Fibroblast of skin of scalp (primary cell): Measurements from ENCODE around the gene SLC9C2.
A peak's percentile ranks its signal among the peaks of the same experiment; 100 is the strongest.
"Not testable (repeated sequence)": the region's sequence is repeated elsewhere in the genome, so short reads cannot be mapped to it uniquely, and the experiment has no call there.

Experiments
- DNase-seq: peaks from one replicate; pipeline ENCODE4 v3.0.0-alpha.2; 2013

Gene SLC9C2

GRCh38 chr1:173484276-173484675 is 118.6 kb downstream of the SLC9C2 start:
- no peak for DNase-seq

GRCh38 chr1:173482683-173483082 is 120.2 kb downstream of the SLC9C2 start:
- DNase-seq = no peak

- no peak for DNase-seq
Observed at GRCh38 chr1:173481195-173481772, 121.6 kb downstream of the SLC9C2 start.

- no peak for DNase-seq
Observed at GRCh38 chr1:173479649-173480048, 123.2 kb downstream of the SLC9C2 start.

GRCh38 chr1:173478094-173478674 is 124.7 kb downstream of the SLC9C2 start:
- DNase-seq = peak; percentile 34

GRCh38 chr1:173477286-173478093 is 125.4 kb downstream of the SLC9C2 start, which contains the start of gene PRDX6:
TSS of gene PRDX6 (plus strand) at chr1:173477335. CDS start at chr1:173477398, 63 bp downstream.
- DNase-seq = peak; percentile 90

GRCh38 chr1:173476665-173477285 is 126.1 kb downstream of the SLC9C2 start:
- DNase-seq = peak; percentile 90

GRCh38 chr1:173476197-173476664 is 126.6 kb downstream of the SLC9C2 start:
- no peak for DNase-seq

- DNase-seq = peak; percentile 58
Observed at GRCh38 chr1:173475564-173476196, 127.2 kb downstream of the SLC9C2 start.

GRCh38 chr1:173474780-173475421 is 128.0 kb downstream of the SLC9C2 start:
- not testable (repeated sequence) for DNase-seq

- DNase-seq = no peak
Observed at GRCh38 chr1:173474097-173474779, 128.6 kb downstream of the SLC9C2 start.

GRCh38 chr1:173473599-173474011 is 129.3 kb downstream of the SLC9C2 start:
- peak; percentile 57 for DNase-seq

- no peak for DNase-seq
Observed at GRCh38 chr1:173470608-173471007, 132.3 kb downstream of the SLC9C2 start.

- DNase-seq = no peak
Observed at GRCh38 chr1:173469656-173470055, 133.2 kb downstream of the SLC9C2 start.

GRCh38 chr1:173467426-173467825 is 135.4 kb downstream of the SLC9C2 start:
- DNase-seq = peak; percentile 48

GRCh38 chr1:173464185-173464584 is 138.7 kb downstream of the SLC9C2 start:
- not testable (repeated sequence) for DNase-seq

GRCh38 chr1:173462666-173463065 is 140.2 kb downstream of the SLC9C2 start:
- DNase-seq = not testable (repeated sequence)

- DNase-seq = no peak
Observed at GRCh38 chr1:173459885-173460284, 143.0 kb downstream of the SLC9C2 start.

GRCh38 chr1:173454966-173455524 is 147.8 kb downstream of the SLC9C2 start:
- DNase-seq = no peak

GRCh38 chr1:173453982-173454381 is 148.9 kb downstream of the SLC9C2 start:
- DNase-seq = peak; percentile 48

- DNase-seq = no peak
Observed at GRCh38 chr1:173451981-173452380, 150.9 kb downstream of the SLC9C2 start.
